H1 (cell line): ENCODE measurements around the gene ASF1B.

Experiments used
- ASH2L ChIP-seq: fragments of 200-600, 300-600 bp; sonication (generic); IDR thresholded peaks from one replicate; pipeline ENCODE4 v1.7.1; 2017; ENCODE audit warnings: low read length
- CTCF ChIP-seq, 3 experiments: IDR thresholded peaks; 1 replicate in 2 of 3; 2 replicates in 1 of 3; pipeline versions ENCODE4 v1.5.1 to v1.6.1; 2011; ENCODE audit warnings: low read length in 3 of 3, mild to moderate bottlenecking in 3 of 3, inconsistent platforms in 2 of 3, low read depth in 1 of 3, moderate library complexity in 1 of 3; ENCODE audit not compliant: insufficient read depth in 1 of 3; ENCODE audit errors: control extremely low read depth in 1 of 3
- E2F6 ChIP-seq: IDR thresholded peaks from 2 replicates; pipeline ENCODE4 v1.6.1; 2012; ENCODE audit warnings: inconsistent platforms
- HDAC2 ChIP-seq, 2 experiments: fragments of 300-600 bp in 1 of 2; sonication (generic) in 1 of 2; IDR thresholded peaks; 2 replicates each; pipeline ENCODE4 v1.6.1; 2011 to 2012; ENCODE audit warnings: low read depth in 2 of 2, low read length in 2 of 2, mild to moderate bottlenecking in 2 of 2, moderate library complexity in 2 of 2, borderline replicate concordance in 1 of 2, inconsistent platforms in 1 of 2
- POLR2A ChIP-seq, 2 experiments: IDR thresholded peaks; 1 replicate in 1 of 2; 2 replicates in 1 of 2; pipeline ENCODE4 v1.6.1; 2011; ENCODE audit warnings: low read depth in 2 of 2, low read length in 2 of 2, mild to moderate bottlenecking in 2 of 2; ENCODE audit errors: control extremely low read depth in 1 of 2
- POLR2AphosphoS5 ChIP-seq: IDR thresholded peaks from 2 replicates; pipeline ENCODE4 v1.6.1; 2011; ENCODE audit warnings: low read depth, low read length
- RFX5 ChIP-seq: IDR thresholded peaks from 2 replicates; pipeline ENCODE4 v1.6.1; 2011; ENCODE audit warnings: low read depth, low read length, improper control_type of control experiment, borderline replicate concordance
- RNF2 ChIP-seq: fragments of 200-900, 300-1000 bp; sonication (generic); IDR thresholded peaks from 2 replicates; pipeline ENCODE4 v1.7.1; 2016; ENCODE audit warnings: borderline replicate concordance, low read depth, mild to moderate bottlenecking, antibody characterized with exemption, low read length; ENCODE audit not compliant: poor library complexity, severe bottlenecking; ENCODE audit errors: missing control alignments
- SP2 ChIP-seq: IDR thresholded peaks from 2 replicates; pipeline ENCODE4 v1.6.1; 2012; ENCODE audit warnings: mild to moderate bottlenecking, low read length, inconsistent platforms
- TCF12 ChIP-seq: IDR thresholded peaks from 2 replicates; pipeline ENCODE4 v1.6.1; 2011; ENCODE audit warnings: low read depth, mild to moderate bottlenecking, low read length
- USF2 ChIP-seq: IDR thresholded peaks from 2 replicates; pipeline ENCODE4 v1.6.1; 2011; ENCODE audit warnings: low read length, improper control_type of control experiment

GRCh38 chr19:14089412-14089661 lies 47.1 kb downstream of the ASF1B start:
- TF ChIP-seq RFX5 (no peak), POLR2A (IDR thresholded peaks at IDR 0.05; ENCODE audit: control extremely low read depth in 1 of 2, low read depth in 2 of 2, low read length in 2 of 2) (no peak), CTCF (IDR thresholded peaks at IDR 0.05; ENCODE audit: control extremely low read depth in 1 of 3, insufficient read depth in 1 of 3, low read depth in 1 of 3, low read length in 3 of 3) (peak in 2 of 3 experiments; percentile 18 to 32; a peak in 2 of 4 replicates), E2F6 (no peak), SP2 (no peak), POLR2AphosphoS5 (no peak), TCF12 (no peak), RNF2 (no peak), HDAC2 (IDR thresholded peaks at IDR 0.05; ENCODE audit: borderline replicate concordance in 1 of 2, low read depth in 2 of 2, low read length in 2 of 2) (no peak), USF2 (no peak), ASH2L (no peak)
